Uterus (tissue), 2 donors: ENCODE data around the gene TTC7B.

ENCODE experiments used
- CTCF ChIP-seq, 4 experiments: fragments of 200-600 bp in 2 of 4; fragments of 450-650 bp in 2 of 4; sonication (generic) in 2 of 4; IDR thresholded peaks; one replicate each; pipeline ENCODE4 v1.5.1; 2016 to 2019; ENCODE audit warnings: antibody characterized with exemption in 4 of 4, mild to moderate bottlenecking in 2 of 4, moderate library complexity in 1 of 4
- POLR2A ChIP-seq, 2 donors: fragments of 450-650 bp; IDR thresholded peaks; one replicate each; pipeline ENCODE4 v1.6.1; 2016; ENCODE audit warnings: antibody characterized with exemption in 2 of 2, mild to moderate bottlenecking in 1 of 2, moderate library complexity in 1 of 2

- no peak for TF ChIP-seq CTCF (IDR thresholded peaks at IDR 0.05)
- no peak for TF ChIP-seq POLR2A (IDR thresholded peaks at IDR 0.05)
Observed at GRCh38 chr14:90730206-90730766, 85.9 kb downstream of the TTC7B start.
